ENCODE results near the gene ABCA4. TPM values are rescaled to one million over a fixed set of nuclear protein-coding genes. Genes with fewer than 3 reads are reported as not detected.

ABCA4 gene
- total RNA-seq, 1 experiment from 2014 or later, result 0.29 TPM

DNA sequence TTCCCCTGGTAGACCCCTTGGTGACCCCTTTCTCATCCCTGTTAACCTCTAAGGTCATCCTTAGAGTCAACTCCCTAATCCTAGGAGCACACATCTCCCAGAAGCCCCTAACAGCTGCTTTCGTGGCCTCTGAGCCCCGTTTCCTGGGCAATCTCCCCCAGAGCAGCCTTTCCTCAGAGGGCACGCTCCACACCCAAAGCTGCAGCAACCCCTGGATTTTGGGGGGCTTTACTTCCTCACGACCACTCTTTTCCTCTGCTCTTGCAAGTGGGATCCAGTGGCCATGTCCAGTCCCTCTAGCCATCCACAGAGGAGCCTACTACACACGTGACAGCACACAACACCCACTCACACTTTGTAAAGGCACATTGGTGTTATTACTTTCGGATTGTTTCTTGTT is 13.8 kb downstream of the ABCA4 start:
- H3K9ac ChIP-seq (ENCODE audit: low read length), result no peak overlapping the region
- DNase-seq (no peak), ATAC-seq (no peak)
- no TSS peak for BruUV-seq (replicated peaks)
- POLR2A ChIA-PET (ENCODE audit: unreplicated experiment), result no interaction called here
- H3K4me3 ChIP-seq (ENCODE audit: low read length), result no peak overlapping the region
- CTCF ChIA-PET, result no interaction called here
- H3K27me3 ChIP-seq (ENCODE audit: low read length), result no peaks in the 10 kb centered on the region
- no peaks in the 10 kb centered on the region for H4K20me1 ChIP-seq (ENCODE audit: low read length)
- no peaks in the 10 kb centered on the region for H3K9me3 ChIP-seq (ENCODE audit: low read length)
- H3K4me2 ChIP-seq (ENCODE audit: low read length), result no peak overlapping the region
- no peaks in the 10 kb centered on the region for H3K79me2 ChIP-seq (ENCODE audit: low read length)
- H2AFZ ChIP-seq (ENCODE audit: low read length), result no peak overlapping the region
- no peak overlapping the region for H3K27ac ChIP-seq (ENCODE audit: low read length)
- no peaks in the 10 kb centered on the region for H3F3A ChIP-seq (ENCODE audit: low read length, unreplicated experiment)
- intact Hi-C loops (cut with micrococcal nuclease), result no loop called here
- no peaks in the 10 kb centered on the region for H3K4me1 ChIP-seq (ENCODE audit: insufficient read depth, low read length)
- H3K36me3 ChIP-seq (ENCODE audit: low read depth, low read length), result no peaks in the 10 kb centered on the region
- H3K9me2 ChIP-seq (replicated peaks; ENCODE audit: low read length), result no peaks in the 10 kb centered on the region
- TF ChIP-seq EZH2 (IDR thresholded peaks at IDR 0.05; ENCODE audit: low read length, unreplicated experiment) (no peak), EZH2phosphoT487 (IDR thresholded peaks at IDR 0.05; ENCODE audit: borderline replicate concordance, low read length) (no peak)
- TF ChIP-seq, protein P1, sequence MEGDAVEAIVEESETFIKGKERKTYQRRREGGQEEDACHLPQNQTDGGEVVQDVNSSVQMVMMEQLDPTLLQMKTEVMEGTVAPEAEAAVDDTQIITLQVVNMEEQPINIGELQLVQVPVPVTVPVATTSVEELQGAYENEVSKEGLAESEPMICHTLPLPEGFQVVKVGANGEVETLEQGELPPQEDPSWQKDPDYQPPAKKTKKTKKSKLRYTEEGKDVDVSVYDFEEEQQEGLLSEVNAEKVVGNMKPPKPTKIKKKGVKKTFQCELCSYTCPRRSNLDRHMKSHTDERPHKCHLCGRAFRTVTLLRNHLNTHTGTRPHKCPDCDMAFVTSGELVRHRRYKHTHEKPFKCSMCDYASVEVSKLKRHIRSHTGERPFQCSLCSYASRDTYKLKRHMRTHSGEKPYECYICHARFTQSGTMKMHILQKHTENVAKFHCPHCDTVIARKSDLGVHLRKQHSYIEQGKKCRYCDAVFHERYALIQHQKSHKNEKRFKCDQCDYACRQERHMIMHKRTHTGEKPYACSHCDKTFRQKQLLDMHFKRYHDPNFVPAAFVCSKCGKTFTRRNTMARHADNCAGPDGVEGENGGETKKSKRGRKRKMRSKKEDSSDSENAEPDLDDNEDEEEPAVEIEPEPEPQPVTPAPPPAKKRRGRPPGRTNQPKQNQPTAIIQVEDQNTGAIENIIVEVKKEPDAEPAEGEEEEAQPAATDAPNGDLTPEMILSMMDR (conservative IDR thresholded peaks at IDR 0.05; ENCODE audit: low read depth, low read length), result no peak

DNA sequence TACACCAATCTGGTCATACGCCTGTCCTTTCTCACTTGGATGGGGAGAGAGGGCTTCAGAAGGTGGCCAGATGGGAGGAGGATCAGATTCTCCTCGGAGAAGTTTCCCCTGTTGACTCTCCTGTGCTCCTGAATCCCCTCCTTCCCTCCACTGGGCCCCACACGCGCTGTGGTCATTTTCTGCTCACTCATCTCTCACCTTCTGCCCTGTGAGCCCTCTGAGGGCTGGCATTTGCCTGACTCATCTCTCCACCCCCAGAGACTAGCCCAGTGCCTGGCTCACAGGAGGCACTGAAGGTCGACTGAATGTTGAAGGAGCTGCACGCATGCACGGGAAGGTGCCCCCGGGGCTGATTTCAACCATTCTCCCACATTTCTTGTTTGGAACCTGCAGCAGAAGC is 14.2 kb downstream of the ABCA4 start:
- intact Hi-C loops (cut with micrococcal nuclease), result no loop called here
- DNase-seq, result no peak

DNA sequence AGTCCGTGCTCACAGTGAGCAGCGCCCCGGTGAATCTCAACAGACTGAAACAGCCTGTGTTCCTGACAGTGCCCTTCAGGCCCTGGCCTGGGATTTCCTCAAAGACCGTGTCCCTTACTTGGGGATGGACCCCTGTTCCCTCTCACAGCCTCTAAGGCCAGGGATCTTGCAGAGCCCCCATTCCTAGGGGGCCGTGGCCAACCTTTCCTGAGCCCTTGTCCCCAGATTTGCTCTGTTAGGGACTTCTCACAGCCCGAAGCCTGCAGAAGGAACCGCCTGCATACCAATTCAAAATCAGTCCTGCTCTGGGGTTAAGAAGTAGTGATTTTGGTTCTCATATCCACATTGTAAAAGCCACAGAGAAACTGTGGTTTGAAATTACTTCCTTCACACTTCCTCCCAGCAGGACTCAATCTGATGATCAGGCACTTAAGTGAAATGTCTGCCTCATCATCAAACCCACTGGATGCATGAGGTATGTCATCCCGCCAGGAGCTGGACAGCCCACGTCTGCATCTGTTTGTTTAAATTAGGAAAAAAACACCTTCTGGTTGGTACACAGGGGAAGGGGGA is 14.9 kb downstream of the ABCA4 start:
- Histone ChIP-seq H3K4me2 (ENCODE audit: low read length) (no peak overlapping the region), H3K27me3 (ENCODE audit: low read length) (no peaks in the 10 kb centered on the region), H2AFZ (ENCODE audit: low read length) (no peak overlapping the region), H3K4me1 (ENCODE audit: insufficient read depth, low read length) (no peaks in the 10 kb centered on the region), H3K9ac (ENCODE audit: low read length) (no peak overlapping the region), H3K36me3 (ENCODE audit: low read depth, low read length) (no peaks in the 10 kb centered on the region), H4K20me1 (ENCODE audit: low read length) (no peaks in the 10 kb centered on the region), H3K9me2 (replicated peaks; ENCODE audit: low read length) (no peaks in the 10 kb centered on the region), H3K79me2 (ENCODE audit: low read length) (no peaks in the 10 kb centered on the region), H3K9me3 (ENCODE audit: low read length) (no peaks in the 10 kb centered on the region), H3K27ac (ENCODE audit: low read length) (no peak overlapping the region), H3K4me3 (ENCODE audit: low read length) (no peak overlapping the region), H3F3A (ENCODE audit: low read length, unreplicated experiment) (no peaks in the 10 kb centered on the region)
- ATAC-seq, result no peak
- BruUV-seq (replicated peaks), result no TSS peak
- POLR2A ChIA-PET (ENCODE audit: unreplicated experiment), result no interaction called here
- TF ChIP-seq EZH2phosphoT487 (IDR thresholded peaks at IDR 0.05; ENCODE audit: borderline replicate concordance, low read length), result no peak
- TF ChIP-seq EZH2 (IDR thresholded peaks at IDR 0.05; ENCODE audit: low read length, unreplicated experiment), result no peak
- TF ChIP-seq, protein P1 (conservative IDR thresholded peaks at IDR 0.05; ENCODE audit: low read depth, low read length), result no peak
- intact Hi-C loops (cut with micrococcal nuclease), result no loop called here
- CTCF ChIA-PET, result no interaction called here
- no peak for DNase-seq

More for the DNA sequence above, 14.2 kb downstream of the ABCA4 start:
- no peak for ATAC-seq
- H4K20me1 ChIP-seq (ENCODE audit: low read length), result no peaks in the 10 kb centered on the region
- no peaks in the 10 kb centered on the region for H3K36me3 ChIP-seq (ENCODE audit: low read depth, low read length)
- no peaks in the 10 kb centered on the region for H3K27me3 ChIP-seq (ENCODE audit: low read length)
- no peaks in the 10 kb centered on the region for H3K79me2 ChIP-seq (ENCODE audit: low read length)
- no peaks in the 10 kb centered on the region for H3K9me3 ChIP-seq (ENCODE audit: low read length)
- H3K4me1 ChIP-seq (ENCODE audit: insufficient read depth, low read length), result no peaks in the 10 kb centered on the region
- H3F3A ChIP-seq (ENCODE audit: low read length, unreplicated experiment), result no peaks in the 10 kb centered on the region
- no peak overlapping the region for H3K27ac ChIP-seq (ENCODE audit: low read length)
- no peak overlapping the region for H3K4me2 ChIP-seq (ENCODE audit: low read length)
- no peak overlapping the region for H2AFZ ChIP-seq (ENCODE audit: low read length)
- TF ChIP-seq, protein P1 (conservative IDR thresholded peaks at IDR 0.05; ENCODE audit: low read depth, low read length), result no peak
- TF ChIP-seq EZH2phosphoT487 (IDR thresholded peaks at IDR 0.05; ENCODE audit: borderline replicate concordance, low read length) (no peak), EZH2 (IDR thresholded peaks at IDR 0.05; ENCODE audit: low read length, unreplicated experiment) (no peak)
- H3K9me2 ChIP-seq (replicated peaks; ENCODE audit: low read length), result no peaks in the 10 kb centered on the region
- no TSS peak for BruUV-seq (replicated peaks)
- ChIA-PET POLR2A (ENCODE audit: unreplicated experiment) (no interaction called here), CTCF (no interaction called here)
- no peak overlapping the region for H3K4me3 ChIP-seq (ENCODE audit: low read length)
- H3K9ac ChIP-seq (ENCODE audit: low read length), result no peak overlapping the region
